HEK293 (cell line): ENCODE measurements around the gene POLR2L.
A peak's percentile ranks its signal among the peaks of the same experiment; 100 is the strongest.

Experiments used
- CTCF ChIA-PET: fragments of 350-600 bp; formaldehyde crosslinking; extraction: SDS; loops from one replicate; lab custom pipeline; 2021; ENCODE audit warnings: antibody characterized with exemption; lab: Yijun Ruan, JAX
- POLR2A ChIA-PET: fragments of 300-600 bp; formaldehyde crosslinking; extraction: SDS; loops from one replicate; lab custom pipeline; 2020; ENCODE audit warnings: antibody characterized with exemption, inconsistent platforms; lab: Yijun Ruan, JAX
- H3K27ac ChIP-seq: fragments of 200-500 bp; sonication (Bioruptor generic); 2 replicates; pipeline ENCODE4 v1.5.1; 2014; ENCODE audit warnings: low read depth, low read length, control low read depth, inconsistent platforms; ENCODE audit errors: extremely low read depth
- H3K36me3 ChIP-seq, 2 experiments: fragments of 200-500 bp in 1 of 2; sonication (Bioruptor generic) in 1 of 2; 1 replicate in 1 of 2; 2 replicates in 1 of 2; pipeline ENCODE4 v1.5.1; 2014 to 2017; ENCODE audit warnings: inconsistent platforms in 2 of 2, low read length in 2 of 2; ENCODE audit not compliant: control insufficient read depth in 2 of 2, insufficient read depth in 1 of 2
- H3K4me1 ChIP-seq: fragments of 200-500 bp; sonication (Bioruptor generic); 2 replicates; pipeline ENCODE4 v1.5.1; 2014; ENCODE audit warnings: mild to moderate bottlenecking, low read length, inconsistent platforms; ENCODE audit not compliant: control insufficient read depth, insufficient read depth
- H3K4me3 ChIP-seq: 2 replicates; pipeline ENCODE4 v1.5.1; 2011; ENCODE audit warnings: low read depth, mild to moderate bottlenecking, control low read depth, low read length, moderate library complexity
- H3K9me3 ChIP-seq: fragments of 200-500 bp; sonication (Bioruptor generic); 2 replicates; pipeline ENCODE4 v1.5.1; 2014; ENCODE audit warnings: low read depth, low read length, inconsistent platforms; ENCODE audit not compliant: control insufficient read depth, insufficient read depth
- GLIS1 ChIP-seq: fragments of 450-650 bp; formaldehyde crosslinking; IDR thresholded peaks from 2 replicates; pipeline ENCODE4 v1.5.1; 2016; ENCODE audit warnings: missing biosample characterization, missing genetic modification characterization
- GLIS2 ChIP-seq: fragments of 450-650 bp; formaldehyde crosslinking; IDR thresholded peaks from 2 replicates; pipeline ENCODE4 v1.5.1; 2016; ENCODE audit warnings: missing biosample characterization, missing genetic modification characterization
- HOXC10 ChIP-seq: sonication (generic); formaldehyde crosslinking; IDR thresholded peaks from 2 replicates; pipeline ENCODE4 v1.8.1; 2023; ENCODE audit warnings: mild to moderate bottlenecking, missing genetic modification reagents
- KLF1 ChIP-seq: fragments of 450-650 bp; formaldehyde crosslinking; IDR thresholded peaks from 2 replicates; pipeline ENCODE4 v1.5.1; 2016; ENCODE audit warnings: missing biosample characterization, missing genetic modification characterization
- KLF8 ChIP-seq: fragments of 450-650 bp; formaldehyde crosslinking; IDR thresholded peaks from 2 replicates; pipeline ENCODE4 v1.5.1; 2016; ENCODE audit warnings: missing biosample characterization, missing genetic modification characterization
- ZBTB1 ChIP-seq: fragments of 450-650 bp; formaldehyde crosslinking; IDR thresholded peaks from 2 replicates; pipeline ENCODE4 v1.5.1; 2016; ENCODE audit warnings: missing biosample characterization, missing genetic modification characterization
- ZFP69B ChIP-seq: fragments of 450-650 bp; formaldehyde crosslinking; IDR thresholded peaks from 2 replicates; pipeline ENCODE4 v1.5.1; 2016; ENCODE audit warnings: missing biosample characterization, missing genetic modification characterization
- ZIC2 ChIP-seq: fragments of 450-650 bp; formaldehyde crosslinking; IDR thresholded peaks from 2 replicates; pipeline ENCODE4 v1.5.1; 2016; ENCODE audit warnings: missing biosample characterization, missing genetic modification characterization
- ZNF354C ChIP-seq: fragments of 450-650 bp; formaldehyde crosslinking; IDR thresholded peaks from 2 replicates; pipeline ENCODE4 v1.5.1; 2016; ENCODE audit warnings: missing biosample characterization, missing genetic modification characterization, low read depth, borderline replicate concordance
- ZNF423 ChIP-seq: fragments of 450-650 bp; formaldehyde crosslinking; IDR thresholded peaks from 2 replicates; pipeline ENCODE4 v1.5.1; 2016; ENCODE audit warnings: missing biosample characterization, missing genetic modification characterization
- ZNF701 ChIP-seq: fragments of 450-650 bp; formaldehyde crosslinking; IDR thresholded peaks from 2 replicates; pipeline ENCODE4 v1.5.1; 2016; ENCODE audit warnings: missing biosample characterization, missing genetic modification characterization
- ZNF707 ChIP-seq: fragments of 450-650 bp; formaldehyde crosslinking; IDR thresholded peaks from 2 replicates; pipeline ENCODE4 v1.5.1; 2016; ENCODE audit warnings: missing biosample characterization, missing genetic modification characterization
- ZNF768 ChIP-seq: fragments of 450-650 bp; formaldehyde crosslinking; IDR thresholded peaks from 2 replicates; pipeline ENCODE4 v1.5.1; 2018; ENCODE audit warnings: missing biosample characterization, mild to moderate bottlenecking, missing genetic modification characterization
- ZNF843 ChIP-seq: fragments of 450-650 bp; formaldehyde crosslinking; IDR thresholded peaks from 2 replicates; pipeline ENCODE4 v1.5.1; 2016; ENCODE audit warnings: missing biosample characterization, missing genetic modification characterization
- TF ChIP-seq, protein P1 (sequence below): fragments of 450-650 bp; IDR thresholded peaks from 2 replicates; pipeline ENCODE4 v1.5.1; 2018; ENCODE audit warnings: missing biosample characterization, mild to moderate bottlenecking, missing genetic modification characterization
- TF ChIP-seq, protein P2 (sequence below): fragments of 450-650 bp; formaldehyde crosslinking; IDR thresholded peaks from 2 replicates; pipeline ENCODE4 v1.5.1; 2016; ENCODE audit warnings: missing biosample characterization, missing genetic modification characterization
- TF ChIP-seq, protein P3 (sequence below): fragments of 450-650 bp; formaldehyde crosslinking; IDR thresholded peaks from 2 replicates; pipeline ENCODE4 v1.5.1; 2016; ENCODE audit warnings: missing biosample characterization, missing genetic modification characterization
- TF ChIP-seq, protein P4 (sequence below): fragments of 450-650 bp; formaldehyde crosslinking; IDR thresholded peaks from 2 replicates; pipeline ENCODE4 v1.5.1; 2016; ENCODE audit warnings: missing biosample characterization, missing genetic modification characterization
- TF ChIP-seq, protein P5 (sequence below): fragments of 450-650 bp; formaldehyde crosslinking; IDR thresholded peaks from 2 replicates; pipeline ENCODE4 v1.5.1; 2017; ENCODE audit warnings: missing biosample characterization, missing genetic modification characterization
- TF ChIP-seq, protein P6 (sequence below): fragments of 450-650 bp; formaldehyde crosslinking; IDR thresholded peaks from 2 replicates; pipeline ENCODE4 v1.5.1; 2016; ENCODE audit warnings: missing biosample characterization, missing genetic modification characterization, low read depth

Gene POLR2L

DNA sequence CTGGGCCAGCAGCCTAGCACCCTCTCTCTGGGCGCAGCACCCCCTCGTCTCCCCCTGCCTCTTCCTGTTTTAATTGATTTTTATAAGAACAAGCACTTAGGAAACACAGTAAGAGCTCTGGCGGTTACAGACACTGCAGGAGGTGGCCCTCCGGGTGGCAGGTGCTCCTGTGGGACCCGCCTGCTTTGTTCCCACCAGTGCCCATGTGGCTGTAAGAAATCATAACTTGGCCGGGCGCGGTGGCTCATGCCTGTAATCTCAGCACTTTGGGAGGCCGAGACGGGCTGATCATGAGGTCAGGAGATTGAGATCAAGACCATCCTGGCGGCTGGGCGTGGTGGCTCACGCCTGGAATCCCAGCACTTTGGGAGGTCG lies 18.8 kb upstream of the POLR2L start:
- H3K36me3 ChIP-seq = peaks cover 0 to 3% of the 10 kb centered on the region in 2 experiments; a peak in 1 of 3 replicates
- no peaks in the 10 kb centered on the region for H3K9me3 ChIP-seq
- TF ChIP-seq, protein P1, sequence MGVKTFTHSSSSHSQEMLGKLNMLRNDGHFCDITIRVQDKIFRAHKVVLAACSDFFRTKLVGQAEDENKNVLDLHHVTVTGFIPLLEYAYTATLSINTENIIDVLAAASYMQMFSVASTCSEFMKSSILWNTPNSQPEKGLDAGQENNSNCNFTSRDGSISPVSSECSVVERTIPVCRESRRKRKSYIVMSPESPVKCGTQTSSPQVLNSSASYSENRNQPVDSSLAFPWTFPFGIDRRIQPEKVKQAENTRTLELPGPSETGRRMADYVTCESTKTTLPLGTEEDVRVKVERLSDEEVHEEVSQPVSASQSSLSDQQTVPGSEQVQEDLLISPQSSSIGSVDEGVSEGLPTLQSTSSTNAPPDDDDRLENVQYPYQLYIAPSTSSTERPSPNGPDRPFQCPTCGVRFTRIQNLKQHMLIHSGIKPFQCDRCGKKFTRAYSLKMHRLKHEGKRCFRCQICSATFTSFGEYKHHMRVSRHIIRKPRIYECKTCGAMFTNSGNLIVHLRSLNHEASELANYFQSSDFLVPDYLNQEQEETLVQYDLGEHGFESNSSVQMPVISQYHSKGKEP = no peak
- TF ChIP-seq ZNF701 (no peak), ZFP69B (peak; percentile 73), ZBTB1 (tag by site-specific recombination) (no peak), KLF1 (tag by site-specific recombination) (peak; percentile 49; the same call in 1 of the 2 replicates), ZIC2 (tag by site-specific recombination) (peak; percentile 50; the same call in 1 of the 2 replicates), GLIS1 (tag by site-specific recombination) (peak; percentile 95), ZNF423 (tag by site-specific recombination) (0 out of 2 replicates have a peak, but pooled peaks have one; percentile 51), GLIS2 (peak; percentile 9; the same call in 1 of the 2 replicates)
- TF ChIP-seq, protein P2, sequence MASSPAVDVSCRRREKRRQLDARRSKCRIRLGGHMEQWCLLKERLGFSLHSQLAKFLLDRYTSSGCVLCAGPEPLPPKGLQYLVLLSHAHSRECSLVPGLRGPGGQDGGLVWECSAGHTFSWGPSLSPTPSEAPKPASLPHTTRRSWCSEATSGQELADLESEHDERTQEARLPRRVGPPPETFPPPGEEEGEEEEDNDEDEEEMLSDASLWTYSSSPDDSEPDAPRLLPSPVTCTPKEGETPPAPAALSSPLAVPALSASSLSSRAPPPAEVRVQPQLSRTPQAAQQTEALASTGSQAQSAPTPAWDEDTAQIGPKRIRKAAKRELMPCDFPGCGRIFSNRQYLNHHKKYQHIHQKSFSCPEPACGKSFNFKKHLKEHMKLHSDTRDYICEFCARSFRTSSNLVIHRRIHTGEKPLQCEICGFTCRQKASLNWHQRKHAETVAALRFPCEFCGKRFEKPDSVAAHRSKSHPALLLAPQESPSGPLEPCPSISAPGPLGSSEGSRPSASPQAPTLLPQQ (tag by site-specific recombination) = peak; percentile 62
- POLR2A ChIA-PET = no interaction called here
- H3K4me3 ChIP-seq = no peak overlapping the region
- H3K27ac ChIP-seq = no peak overlapping the region
- H3K4me1 ChIP-seq = no peaks in the 10 kb centered on the region
- CTCF ChIA-PET = interaction anchor here (0.6 to 1.6 kb wide), 4 partner anchors 13 to 342 kb away, joined by 3 to 5 read pairs (median 3); no protein-coding TSS in a partner anchor

DNA sequence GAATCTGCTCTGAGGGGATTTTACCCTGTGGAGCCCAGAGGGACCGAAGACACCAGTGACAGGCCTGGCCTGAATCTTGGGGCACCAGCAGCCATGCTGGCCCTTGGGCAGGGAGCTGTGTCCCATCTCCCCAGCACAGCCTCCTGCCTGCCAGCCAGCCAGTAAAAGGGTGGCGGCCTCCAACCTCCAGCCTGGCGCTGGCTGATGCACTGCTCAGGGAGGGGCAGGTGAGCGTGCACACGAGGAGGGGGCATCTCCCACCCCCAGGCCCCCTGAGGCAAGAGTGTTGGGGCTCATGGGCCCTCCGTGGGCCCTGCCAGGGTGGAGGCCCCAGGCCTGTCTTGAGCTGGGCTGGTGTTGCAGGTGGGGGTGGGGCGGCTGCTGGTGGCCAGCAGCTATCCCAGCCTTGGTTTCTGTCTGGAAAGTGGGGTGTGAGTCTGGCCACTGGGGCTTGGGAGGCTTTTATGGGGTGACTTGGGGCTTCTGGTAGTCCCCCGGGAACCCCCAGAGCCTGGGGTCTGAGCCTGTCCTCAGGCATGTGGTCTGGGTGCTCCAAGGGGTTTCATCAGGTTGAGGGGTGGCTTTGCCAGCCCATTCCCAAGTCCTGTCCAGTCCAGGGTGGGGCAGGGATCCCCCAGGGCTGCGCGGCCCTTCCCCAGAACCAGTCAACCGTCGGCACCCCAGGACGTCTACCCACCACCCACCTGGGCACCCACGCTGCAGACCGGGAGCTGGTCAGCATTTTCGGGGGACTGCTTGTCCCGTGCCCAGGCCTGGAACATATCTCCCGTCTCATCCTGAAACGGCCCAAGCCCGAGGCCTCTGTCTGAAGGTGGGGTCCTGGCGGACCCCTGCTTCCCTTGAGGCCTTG lies 18.1 kb upstream of the POLR2L start:
- no peak overlapping the region for H3K4me3 ChIP-seq
- H3K27ac ChIP-seq = no peak overlapping the region; the same call in 1 of the 2 replicates
- ChIA-PET CTCF (interaction anchor here (0.7 to 1.6 kb wide), 4 partner anchors 12 to 342 kb away, joined by 3 to 5 read pairs (median 3); no protein-coding TSS in a partner anchor), POLR2A (interaction anchor here (0.6 to 1.8 kb wide), 5 partner anchors 16 to 107 kb away, joined by 3 to 11 read pairs (median 3); partner anchors contain the start of gene TSPAN4)
- no peaks in the 10 kb centered on the region for H3K9me3 ChIP-seq
- no peaks in the 10 kb centered on the region for H3K36me3 ChIP-seq
- no peaks in the 10 kb centered on the region for H3K4me1 ChIP-seq
- TF ChIP-seq ZNF843 (tag by site-specific recombination) (0 out of 2 replicates have a peak, but pooled peaks have one; percentile 3), ZNF768 (no peak), ZNF354C (tag by site-specific recombination) (no peak), ZNF707 (tag by site-specific recombination) (no peak), KLF8 (tag by site-specific recombination) (0 out of 2 replicates have a peak, but pooled peaks have one; percentile 16), HOXC10 (CRISPR knock-in tag) (no peak), GLIS1 (tag by site-specific recombination) (0 out of 2 replicates have a peak, but pooled peaks have one; percentile 13)
- TF ChIP-seq, protein P3, sequence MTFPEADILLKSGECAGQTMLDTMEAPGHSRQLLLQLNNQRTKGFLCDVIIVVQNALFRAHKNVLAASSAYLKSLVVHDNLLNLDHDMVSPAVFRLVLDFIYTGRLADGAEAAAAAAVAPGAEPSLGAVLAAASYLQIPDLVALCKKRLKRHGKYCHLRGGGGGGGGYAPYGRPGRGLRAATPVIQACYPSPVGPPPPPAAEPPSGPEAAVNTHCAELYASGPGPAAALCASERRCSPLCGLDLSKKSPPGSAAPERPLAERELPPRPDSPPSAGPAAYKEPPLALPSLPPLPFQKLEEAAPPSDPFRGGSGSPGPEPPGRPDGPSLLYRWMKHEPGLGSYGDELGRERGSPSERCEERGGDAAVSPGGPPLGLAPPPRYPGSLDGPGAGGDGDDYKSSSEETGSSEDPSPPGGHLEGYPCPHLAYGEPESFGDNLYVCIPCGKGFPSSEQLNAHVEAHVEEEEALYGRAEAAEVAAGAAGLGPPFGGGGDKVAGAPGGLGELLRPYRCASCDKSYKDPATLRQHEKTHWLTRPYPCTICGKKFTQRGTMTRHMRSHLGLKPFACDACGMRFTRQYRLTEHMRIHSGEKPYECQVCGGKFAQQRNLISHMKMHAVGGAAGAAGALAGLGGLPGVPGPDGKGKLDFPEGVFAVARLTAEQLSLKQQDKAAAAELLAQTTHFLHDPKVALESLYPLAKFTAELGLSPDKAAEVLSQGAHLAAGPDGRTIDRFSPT = no peak
- TF ChIP-seq, protein P4, sequence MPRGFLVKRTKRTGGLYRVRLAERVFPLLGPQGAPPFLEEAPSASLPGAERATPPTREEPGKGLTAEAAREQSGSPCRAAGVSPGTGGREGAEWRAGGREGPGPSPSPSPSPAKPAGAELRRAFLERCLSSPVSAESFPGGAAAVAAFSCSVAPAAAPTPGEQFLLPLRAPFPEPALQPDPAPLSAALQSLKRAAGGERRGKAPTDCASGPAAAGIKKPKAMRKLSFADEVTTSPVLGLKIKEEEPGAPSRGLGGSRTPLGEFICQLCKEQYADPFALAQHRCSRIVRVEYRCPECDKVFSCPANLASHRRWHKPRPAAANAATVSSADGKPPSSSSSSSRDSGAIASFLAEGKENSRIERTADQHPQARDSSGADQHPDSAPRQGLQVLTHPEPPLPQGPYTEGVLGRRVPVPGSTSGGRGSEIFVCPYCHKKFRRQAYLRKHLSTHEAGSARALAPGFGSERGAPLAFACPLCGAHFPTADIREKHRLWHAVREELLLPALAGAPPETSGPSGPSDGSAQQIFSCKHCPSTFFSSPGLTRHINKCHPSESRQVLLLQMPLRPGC (tag by site-specific recombination) = no peak
- TF ChIP-seq, protein P5, sequence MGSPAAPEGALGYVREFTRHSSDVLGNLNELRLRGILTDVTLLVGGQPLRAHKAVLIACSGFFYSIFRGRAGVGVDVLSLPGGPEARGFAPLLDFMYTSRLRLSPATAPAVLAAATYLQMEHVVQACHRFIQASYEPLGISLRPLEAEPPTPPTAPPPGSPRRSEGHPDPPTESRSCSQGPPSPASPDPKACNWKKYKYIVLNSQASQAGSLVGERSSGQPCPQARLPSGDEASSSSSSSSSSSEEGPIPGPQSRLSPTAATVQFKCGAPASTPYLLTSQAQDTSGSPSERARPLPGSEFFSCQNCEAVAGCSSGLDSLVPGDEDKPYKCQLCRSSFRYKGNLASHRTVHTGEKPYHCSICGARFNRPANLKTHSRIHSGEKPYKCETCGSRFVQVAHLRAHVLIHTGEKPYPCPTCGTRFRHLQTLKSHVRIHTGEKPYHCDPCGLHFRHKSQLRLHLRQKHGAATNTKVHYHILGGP (tag by site-specific recombination) = no peak
- TF ChIP-seq, protein P6, sequence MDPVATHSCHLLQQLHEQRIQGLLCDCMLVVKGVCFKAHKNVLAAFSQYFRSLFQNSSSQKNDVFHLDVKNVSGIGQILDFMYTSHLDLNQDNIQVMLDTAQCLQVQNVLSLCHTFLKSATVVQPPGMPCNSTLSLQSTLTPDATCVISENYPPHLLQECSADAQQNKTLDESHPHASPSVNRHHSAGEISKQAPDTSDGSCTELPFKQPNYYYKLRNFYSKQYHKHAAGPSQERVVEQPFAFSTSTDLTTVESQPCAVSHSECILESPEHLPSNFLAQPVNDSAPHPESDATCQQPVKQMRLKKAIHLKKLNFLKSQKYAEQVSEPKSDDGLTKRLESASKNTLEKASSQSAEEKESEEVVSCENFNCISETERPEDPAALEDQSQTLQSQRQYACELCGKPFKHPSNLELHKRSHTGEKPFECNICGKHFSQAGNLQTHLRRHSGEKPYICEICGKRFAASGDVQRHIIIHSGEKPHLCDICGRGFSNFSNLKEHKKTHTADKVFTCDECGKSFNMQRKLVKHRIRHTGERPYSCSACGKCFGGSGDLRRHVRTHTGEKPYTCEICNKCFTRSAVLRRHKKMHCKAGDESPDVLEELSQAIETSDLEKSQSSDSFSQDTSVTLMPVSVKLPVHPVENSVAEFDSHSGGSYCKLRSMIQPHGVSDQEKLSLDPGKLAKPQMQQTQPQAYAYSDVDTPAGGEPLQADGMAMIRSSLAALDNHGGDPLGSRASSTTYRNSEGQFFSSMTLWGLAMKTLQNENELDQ = no peak
